GM18505 (cell line): ENCODE data around the gene CCDC78.

ENCODE experiments used
- ATAC-seq: cut with Tn5 transposase; IDR thresholded peaks from one replicate; pipeline ENCODE4 v1.9.1; 2021; ENCODE audit not compliant: unreplicated experiment
- POLR2A ChIP-seq: IDR thresholded peaks from 4 replicates; pipeline ENCODE4 v1.6.1; 2011; ENCODE audit warnings: borderline replicate concordance; ENCODE audit not compliant: insufficient read depth, insufficient read length; ENCODE audit errors: extremely low read depth

Gene CCDC78

GRCh38 chr16:710500-711075 lies 15.7 kb downstream of the CCDC78 start:
- ATAC-seq: no peak
- TF ChIP-seq POLR2A: no peak

GRCh38 chr16:709566-710499 lies 16.4 kb downstream of the CCDC78 start:
- no peak for TF ChIP-seq POLR2A
- no peak for ATAC-seq

- ATAC-seq: no peak
Observed at GRCh38 chr16:708959-709358, 17.3 kb downstream of the CCDC78 start.

GRCh38 chr16:708019-708418 lies 18.2 kb downstream of the CCDC78 start:
- no peak for ATAC-seq
- TF ChIP-seq POLR2A: no peak

More at GRCh38 chr16:708959-709358, 17.3 kb downstream of the CCDC78 start:
- TF ChIP-seq POLR2A: no peak

- no peak for ATAC-seq
- no peak for TF ChIP-seq POLR2A
Observed at GRCh38 chr16:707062-707538, 19.1 kb downstream of the CCDC78 start.

- ATAC-seq: no peak
- no peak for TF ChIP-seq POLR2A
Observed at GRCh38 chr16:706189-707061, 19.8 kb downstream of the CCDC78 start.

- ATAC-seq: no peak
- no peak for TF ChIP-seq POLR2A
Observed at GRCh38 chr16:705431-706188, 20.6 kb downstream of the CCDC78 start, which contains the start of gene FBXL16. Gene FBXL16 (minus strand): TSS chr16:705801. CDS start chr16:697405, 8,396 bp downstream.

GRCh38 chr16:704552-705380 lies 21.5 kb downstream of the CCDC78 start:
- no peak for TF ChIP-seq POLR2A
- ATAC-seq: no peak

- no peak for ATAC-seq
- TF ChIP-seq POLR2A: no peak
Observed at GRCh38 chr16:704047-704446, 22.2 kb downstream of the CCDC78 start.

- TF ChIP-seq POLR2A: no peak
- no peak for ATAC-seq
Observed at GRCh38 chr16:703406-703805, 22.8 kb downstream of the CCDC78 start.

GRCh38 chr16:702341-702740 lies 23.9 kb downstream of the CCDC78 start:
- TF ChIP-seq POLR2A: no peak
- ATAC-seq: no peak
